Measurements from ENCODE around the gene BIRC7. TPM values are rescaled to one million over a fixed set of nuclear protein-coding genes. Genes with fewer than 3 reads are reported as not detected.

BIRC7 gene
- total RNA-seq, 1 experiment from 2014 or later: not detected

DNA sequence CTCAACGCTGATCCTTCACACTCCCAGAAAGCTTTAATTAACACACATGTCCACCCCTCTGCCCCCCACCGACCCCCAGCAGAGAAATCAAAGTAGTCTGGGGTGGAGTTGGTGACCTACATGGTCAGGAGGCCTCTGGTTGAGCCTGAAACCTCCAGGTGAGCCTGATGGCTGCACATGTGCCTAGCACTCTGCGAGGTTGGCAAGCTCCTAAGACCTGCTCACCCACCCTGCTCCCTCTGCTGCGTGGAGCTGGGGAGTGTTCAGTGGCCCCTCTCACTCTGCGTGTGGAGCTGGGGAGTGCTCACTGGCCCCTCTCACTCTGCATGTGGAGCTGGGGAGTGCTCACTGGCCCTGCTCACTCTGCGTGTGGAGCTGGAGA lies 11.9 kb upstream of the BIRC7 start:
- DNase-seq (ENCODE audit: unreplicated experiment): no peak
- H3K27me3 Mint-ChIP-seq (ENCODE audit: insufficient read depth, unreplicated experiment): peaks cover 19% of the 10 kb centered on the region
- no peaks in the 10 kb centered on the region for H3K36me3 Mint-ChIP-seq (ENCODE audit: insufficient read depth, unreplicated experiment)
- intact Hi-C loops (cut with micrococcal nuclease): loop anchor here (2.0 kb wide), 1 partner anchor 157 kb away; no protein-coding TSS in a partner anchor
- BruUV-seq (replicated peaks): no TSS peak
- CTCF ChIA-PET: interaction anchor here (0.6 to 4.9 kb wide), 70 partner anchors 11 to 571 kb away, joined by 3 to 115 read pairs (median 5); partner anchors contain the start of genes ARFGAP1, BIRC7, NKAIN4 and PPDPF
- H3K9me3 Mint-ChIP-seq (ENCODE audit: unreplicated experiment): no peaks in the 10 kb centered on the region
- no peak overlapping the region for H3K27ac Mint-ChIP-seq (ENCODE audit: low read depth, unreplicated experiment)
- POLR2A ChIA-PET: interaction anchor here (0.7 to 3.3 kb wide), 6 partner anchors 9 to 351 kb away, joined by 3 to 14 read pairs (median 4); no protein-coding TSS in a partner anchor
- H3K4me1 Mint-ChIP-seq (ENCODE audit: insufficient read depth, unreplicated experiment): peaks cover 9% of the 10 kb centered on the region
- H3K4me3 Mint-ChIP-seq (ENCODE audit: unreplicated experiment): no peak overlapping the region
- TF ChIP-seq, protein P1, sequence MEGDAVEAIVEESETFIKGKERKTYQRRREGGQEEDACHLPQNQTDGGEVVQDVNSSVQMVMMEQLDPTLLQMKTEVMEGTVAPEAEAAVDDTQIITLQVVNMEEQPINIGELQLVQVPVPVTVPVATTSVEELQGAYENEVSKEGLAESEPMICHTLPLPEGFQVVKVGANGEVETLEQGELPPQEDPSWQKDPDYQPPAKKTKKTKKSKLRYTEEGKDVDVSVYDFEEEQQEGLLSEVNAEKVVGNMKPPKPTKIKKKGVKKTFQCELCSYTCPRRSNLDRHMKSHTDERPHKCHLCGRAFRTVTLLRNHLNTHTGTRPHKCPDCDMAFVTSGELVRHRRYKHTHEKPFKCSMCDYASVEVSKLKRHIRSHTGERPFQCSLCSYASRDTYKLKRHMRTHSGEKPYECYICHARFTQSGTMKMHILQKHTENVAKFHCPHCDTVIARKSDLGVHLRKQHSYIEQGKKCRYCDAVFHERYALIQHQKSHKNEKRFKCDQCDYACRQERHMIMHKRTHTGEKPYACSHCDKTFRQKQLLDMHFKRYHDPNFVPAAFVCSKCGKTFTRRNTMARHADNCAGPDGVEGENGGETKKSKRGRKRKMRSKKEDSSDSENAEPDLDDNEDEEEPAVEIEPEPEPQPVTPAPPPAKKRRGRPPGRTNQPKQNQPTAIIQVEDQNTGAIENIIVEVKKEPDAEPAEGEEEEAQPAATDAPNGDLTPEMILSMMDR (IDR thresholded peaks at IDR 0.05; ENCODE audit: unreplicated experiment): no peak

DNA sequence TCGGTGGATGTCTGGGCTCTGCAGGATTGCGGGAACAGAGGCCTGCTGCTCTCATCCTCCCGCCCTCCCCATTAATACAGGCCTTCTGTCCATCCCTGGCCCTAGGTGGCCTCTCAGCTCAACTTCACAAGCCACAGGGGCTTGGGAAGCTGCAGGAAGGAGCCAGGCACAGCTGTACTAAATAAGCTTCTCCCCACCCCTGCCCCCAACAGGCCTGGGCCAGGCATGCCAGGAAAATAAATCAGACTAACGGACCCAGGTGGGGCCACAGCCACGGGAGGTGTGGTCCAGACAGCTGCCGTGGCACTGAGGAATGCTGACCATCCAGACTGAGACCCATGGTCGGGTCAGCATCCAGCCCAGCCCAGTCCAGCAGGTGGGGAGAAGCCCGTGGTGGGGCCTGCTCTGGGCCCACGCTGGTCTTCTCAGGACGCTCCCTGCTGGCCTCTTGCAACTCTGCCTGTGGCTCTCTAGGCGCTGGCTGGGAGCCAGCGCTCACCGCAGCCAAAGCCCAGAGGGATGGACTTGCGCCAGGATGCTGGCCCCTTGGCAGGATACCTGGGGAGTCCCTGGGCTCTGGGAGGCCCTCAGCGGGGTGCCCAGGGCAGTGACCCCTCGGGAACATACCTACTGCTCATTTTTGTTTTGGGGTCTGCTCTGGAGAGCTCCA lies 11.2 kb upstream of the BIRC7 start:
- BruUV-seq (replicated peaks): no TSS peak
- Mint-ChIP-seq H3K4me1 (ENCODE audit: insufficient read depth, unreplicated experiment) (peaks cover 9% of the 10 kb centered on the region), H3K27ac (ENCODE audit: low read depth, unreplicated experiment) (no peak overlapping the region), H3K27me3 (ENCODE audit: insufficient read depth, unreplicated experiment) (peaks cover 26% of the 10 kb centered on the region), H3K9me3 (ENCODE audit: unreplicated experiment) (no peaks in the 10 kb centered on the region), H3K36me3 (ENCODE audit: insufficient read depth, unreplicated experiment) (no peaks in the 10 kb centered on the region), H3K4me3 (ENCODE audit: unreplicated experiment) (no peak overlapping the region)
- intact Hi-C loops (cut with micrococcal nuclease): no loop called here
- peak; percentile 80 for DNase-seq (ENCODE audit: unreplicated experiment)
- CTCF ChIA-PET: interaction anchor here (0.6 to 4.9 kb wide), 43 partner anchors 10 to 1020 kb away, joined by 3 to 115 read pairs (median 9); partner anchors contain the start of genes ARFGAP1, BIRC7, NKAIN4 and PPDPF
- TF ChIP-seq, protein P1 (IDR thresholded peaks at IDR 0.05; ENCODE audit: unreplicated experiment): peak; percentile 14
- POLR2A ChIA-PET: interaction anchor here (0.7 to 3.3 kb wide), 8 partner anchors 8 to 297 kb away, joined by 3 to 14 read pairs (median 4); partner anchors contain the start of gene ARFGAP1

GRCh38 chr20:63225082-63225454 lies 10.6 kb upstream of the BIRC7 start:
- DNase-seq (ENCODE audit: unreplicated experiment): no peak
- TF ChIP-seq, protein P1 (IDR thresholded peaks at IDR 0.05; ENCODE audit: unreplicated experiment): no peak
- Mint-ChIP-seq H3K36me3 (ENCODE audit: insufficient read depth, unreplicated experiment) (no peaks in the 10 kb centered on the region), H3K4me3 (ENCODE audit: unreplicated experiment) (no peak overlapping the region), H3K4me1 (ENCODE audit: insufficient read depth, unreplicated experiment) (peaks cover 9% of the 10 kb centered on the region), H3K9me3 (ENCODE audit: unreplicated experiment) (no peaks in the 10 kb centered on the region), H3K27ac (ENCODE audit: low read depth, unreplicated experiment) (no peak overlapping the region), H3K27me3 (ENCODE audit: insufficient read depth, unreplicated experiment) (peaks cover 27% of the 10 kb centered on the region)
- intact Hi-C loops (cut with micrococcal nuclease): no loop called here
- POLR2A ChIA-PET: interaction anchor here (0.7 to 3.3 kb wide), 5 partner anchors 8 to 296 kb away, joined by 3 to 14 read pairs (median 5); partner anchors contain the start of gene ARFGAP1
- BruUV-seq (replicated peaks): no TSS peak
- CTCF ChIA-PET: interaction anchor here (0.6 to 4.9 kb wide), 20 partner anchors 9 to 1021 kb away, joined by 3 to 115 read pairs (median 10); partner anchors contain the start of genes ARFGAP1, BIRC7, NKAIN4 and YTHDF1
